A204.1 (cell line): ENCODE data around the gene GOLGA3.

Experiments used
- FAIRE-seq: peaks from 2 replicates; lab custom pipeline; 2012; peaks lifted over from hg19 to GRCh38; lab: Jason Lieb, UNC

GOLGA3 gene

GRCh38 chr12:132720606-132721345 lies 107.9 kb downstream of the GOLGA3 start:
- FAIRE-seq = no peak

- no peak for FAIRE-seq
These were observed 108.7 kb downstream of the GOLGA3 start for GRCh38 chr12:132719954-132720324.

DNA sequence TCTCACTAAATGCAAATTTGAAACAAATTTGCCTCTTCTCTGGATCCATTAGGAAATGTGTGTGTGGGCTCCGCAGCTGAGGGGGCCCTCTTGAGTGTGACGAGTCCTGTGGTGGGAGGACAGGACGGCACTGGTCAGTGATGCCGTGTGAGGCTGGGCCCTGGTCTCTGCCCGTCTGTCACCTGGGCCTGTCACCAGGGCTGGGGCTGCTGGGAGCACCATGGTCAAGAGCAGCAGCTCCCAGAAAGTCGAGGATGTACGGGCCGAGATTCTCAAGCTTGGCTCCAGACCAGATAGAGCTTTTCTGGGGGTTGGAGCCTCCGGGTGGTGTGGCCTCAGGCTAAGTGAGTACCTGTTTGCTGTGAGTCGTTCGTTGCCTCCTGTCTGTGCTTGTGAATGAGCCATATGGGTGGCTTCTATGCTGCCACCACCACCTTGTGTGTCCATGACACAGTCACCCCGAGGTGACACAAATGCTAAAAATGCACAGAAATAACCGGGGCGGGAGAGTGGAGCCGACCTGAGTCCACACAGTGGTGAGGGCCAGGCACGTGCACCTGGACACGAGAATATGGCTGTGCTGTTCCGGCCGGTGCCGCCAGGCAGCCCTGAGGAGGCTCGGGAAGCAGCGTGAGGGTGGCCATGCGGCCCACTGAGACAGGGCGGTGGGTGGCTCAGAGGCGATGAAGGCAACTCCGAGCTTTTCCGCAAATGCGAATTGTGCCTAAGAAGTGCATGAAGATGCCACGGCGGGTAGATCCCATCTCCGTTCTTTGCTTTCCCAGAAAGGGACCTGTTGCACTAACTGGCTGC lies 109.3 kb downstream of the GOLGA3 start:
- no peak for FAIRE-seq
